ENCODE results near the gene NAT8L.

Gene NAT8L

GRCh38 chr4:2043396-2044118 is 15.6 kb upstream of the NAT8L start:
- no peaks in the 10 kb centered on the region; the same call in 1 of the 2 replicates for H4K20me1 ChIP-seq (ENCODE audit: low read depth, low read length)
- no peaks in the 10 kb centered on the region for H3K27me3 ChIP-seq (ENCODE audit: low read length)

GRCh38 chr4:2044119-2044485 is 15.0 kb upstream of the NAT8L start:
- no peak overlapping the region for H3K9ac ChIP-seq (ENCODE audit: low read length)
- H3K27ac ChIP-seq (ENCODE audit: low read depth, low read length): no peak overlapping the region
- no peaks in the 10 kb centered on the region for H3K36me3 ChIP-seq (ENCODE audit: low read length)
- H3K4me3 ChIP-seq (ENCODE audit: insufficient read depth, low read length, poor library complexity, severe bottlenecking): no peak overlapping the region
- TF ChIP-seq EZH2phosphoT487 (conservative IDR thresholded peaks at IDR 0.05; ENCODE audit: low read length): no peak
- no peak for TF ChIP-seq CTCF (IDR thresholded peaks at IDR 0.05; ENCODE audit: insufficient read depth, low read length, poor library complexity, severe bottlenecking)
- no peak overlapping the region for H3K4me2 ChIP-seq (ENCODE audit: low read depth, low read length, poor library complexity, severe bottlenecking)
- H4K20me1 ChIP-seq (ENCODE audit: low read depth, low read length): no peaks in the 10 kb centered on the region; the same call in 1 of the 2 replicates
- no peak overlapping the region for H2AFZ ChIP-seq (ENCODE audit: low read depth, low read length, severe bottlenecking)
- H3F3A ChIP-seq (ENCODE audit: insufficient read depth): no peaks in the 10 kb centered on the region
- H3K9me3 ChIP-seq (ENCODE audit: insufficient read depth, low read length): no peaks in the 10 kb centered on the region
- H3K9me2 ChIP-seq (replicated peaks; ENCODE audit: insufficient read depth, low read length): no peaks in the 10 kb centered on the region
- H3K79me2 ChIP-seq (ENCODE audit: insufficient read depth, low read length): no peaks in the 10 kb centered on the region
- no peaks in the 10 kb centered on the region for H3K27me3 ChIP-seq (ENCODE audit: low read length)

More at GRCh38 chr4:2043396-2044118, 15.6 kb upstream of the NAT8L start:
- Histone ChIP-seq H3K9ac (ENCODE audit: low read length) (no peak overlapping the region), H3K9me2 (replicated peaks; ENCODE audit: insufficient read depth, low read length) (no peaks in the 10 kb centered on the region), H3K4me3 (ENCODE audit: insufficient read depth, low read length, poor library complexity, severe bottlenecking) (no peak overlapping the region), H2AFZ (ENCODE audit: low read depth, low read length, severe bottlenecking) (no peak overlapping the region), H3K9me3 (ENCODE audit: insufficient read depth, low read length) (no peaks in the 10 kb centered on the region), H3K79me2 (ENCODE audit: insufficient read depth, low read length) (no peaks in the 10 kb centered on the region), H3F3A (ENCODE audit: insufficient read depth) (no peaks in the 10 kb centered on the region), H3K36me3 (ENCODE audit: low read length) (no peaks in the 10 kb centered on the region), H3K4me2 (ENCODE audit: low read depth, low read length, poor library complexity, severe bottlenecking) (no peak overlapping the region), H3K27ac (ENCODE audit: low read depth, low read length) (no peak overlapping the region)
- no peak for TF ChIP-seq EZH2phosphoT487 (conservative IDR thresholded peaks at IDR 0.05; ENCODE audit: low read length)
- TF ChIP-seq CTCF (IDR thresholded peaks at IDR 0.05; ENCODE audit: insufficient read depth, low read length, poor library complexity, severe bottlenecking): no peak

- Histone ChIP-seq H3F3A (ENCODE audit: insufficient read depth) (no peaks in the 10 kb centered on the region), H3K79me2 (ENCODE audit: insufficient read depth, low read length) (no peaks in the 10 kb centered on the region), H3K4me3 (ENCODE audit: insufficient read depth, low read length, poor library complexity, severe bottlenecking) (no peak overlapping the region), H4K20me1 (ENCODE audit: low read depth, low read length) (no peaks in the 10 kb centered on the region; the same call in 1 of the 2 replicates), H3K9me2 (replicated peaks; ENCODE audit: insufficient read depth, low read length) (no peaks in the 10 kb centered on the region), H3K4me2 (ENCODE audit: low read depth, low read length, poor library complexity, severe bottlenecking) (no peak overlapping the region), H3K9me3 (ENCODE audit: insufficient read depth, low read length) (no peaks in the 10 kb centered on the region), H2AFZ (ENCODE audit: low read depth, low read length, severe bottlenecking) (no peak overlapping the region), H3K27ac (ENCODE audit: low read depth, low read length) (no peak overlapping the region), H3K9ac (ENCODE audit: low read length) (no peak overlapping the region), H3K36me3 (ENCODE audit: low read length) (no peaks in the 10 kb centered on the region), H3K27me3 (ENCODE audit: low read length) (no peaks in the 10 kb centered on the region)
- TF ChIP-seq EZH2phosphoT487 (conservative IDR thresholded peaks at IDR 0.05; ENCODE audit: low read length) (no peak), CTCF (IDR thresholded peaks at IDR 0.05; ENCODE audit: insufficient read depth, low read length, poor library complexity, severe bottlenecking) (no peak)
Measured at GRCh38 chr4:2044542-2045517, 14.3 kb upstream of the NAT8L start.

All from SU-DHL-6 (cell line).